ENCODE results near the gene BCR. TPM values are rescaled to one million over a fixed set of nuclear protein-coding genes. Genes with fewer than 3 reads are reported as not detected.
"Not testable (repeated sequence)": the region's sequence is repeated elsewhere in the genome, so short reads cannot be mapped to it uniquely, and the experiment has no call there.

The BCR gene
- total and polyA plus RNA-seq, 7 donors, result 2.7 to 7.7 (median 6.5) TPM

- no peaks in the 10 kb centered on the region for H3K36me3 ChIP-seq (ENCODE audit: insufficient read depth in 1 of 2, low read depth in 1 of 2)
- no peaks in the 10 kb centered on the region for H3K9me3 ChIP-seq
- 53 to 65% (median 61%) methylated on average over 3 of the region's 3 CpGs for WGBS, 3 donors
- no peak for ATAC-seq
- H3K27me3 ChIP-seq (ENCODE audit: insufficient read depth in 3 of 3, low read length in 2 of 3), result peaks cover 0 to 16% (median 4%) of the 10 kb centered on the region in 3 donors
- no peak for DNase-seq
- H3K4me3 ChIP-seq, result no peak overlapping the region
- no peaks in the 10 kb centered on the region for H3K4me1 ChIP-seq
- intact Hi-C loops (cut with DNase I), result no loop called here
- no peak overlapping the region for H3K27ac ChIP-seq
- TF ChIP-seq CTCF (IDR thresholded peaks at IDR 0.05), result no peak
These were observed 183.4 kb downstream of the BCR start for GRCh38 chr22:23363683-23364082.

- no peak for TF ChIP-seq CTCF (IDR thresholded peaks at IDR 0.05)
- intact Hi-C loops (cut with DNase I), result no loop called here
- WGBS, 3 donors, result 49 to 71% (median 49%) methylated on average over 3 of the region's 3 CpGs
- no peak for DNase-seq
- H3K4me3 ChIP-seq, result no peak overlapping the region
- ATAC-seq, result no peak
- H3K36me3 ChIP-seq (ENCODE audit: insufficient read depth in 1 of 2, low read depth in 1 of 2), result no peaks in the 10 kb centered on the region
- H3K4me1 ChIP-seq, result no peaks in the 10 kb centered on the region
- H3K27ac ChIP-seq, result no peak overlapping the region
- peaks cover 0 to 23% (median 4%) of the 10 kb centered on the region in 3 donors for H3K27me3 ChIP-seq (ENCODE audit: insufficient read depth in 3 of 3, low read length in 2 of 3)
- H3K9me3 ChIP-seq, result no peaks in the 10 kb centered on the region
These were observed 184.1 kb downstream of the BCR start for GRCh38 chr22:23364389-23364788.

GRCh38 chr22:23365524-23365923 is 185.2 kb downstream of the BCR start:
- no peak for TF ChIP-seq CTCF (IDR thresholded peaks at IDR 0.05)
- Histone ChIP-seq H3K36me3 (ENCODE audit: insufficient read depth in 1 of 2, low read depth in 1 of 2) (no peaks in the 10 kb centered on the region), H3K27ac (no peak overlapping the region), H3K4me3 (no peak overlapping the region), H3K4me1 (no peaks in the 10 kb centered on the region), H3K9me3 (no peaks in the 10 kb centered on the region), H3K27me3 (ENCODE audit: insufficient read depth in 3 of 3, low read length in 2 of 3) (peaks cover 0 to 30% (median 4%) of the 10 kb centered on the region in 3 donors)
- ATAC-seq (no peak), DNase-seq (no peak)
- WGBS, 3 donors, result 70 to 86% (median 80%) methylated on average over 6 of the region's 6 CpGs
- intact Hi-C loops (cut with DNase I), result no loop called here

GRCh38 chr22:23365961-23366360 is 185.7 kb downstream of the BCR start:
- ATAC-seq, result no peak
- intact Hi-C loops (cut with DNase I), result no loop called here
- WGBS, 3 donors, result 69 to 79% (median 72%) methylated on average over 4 of the region's 4 CpGs

GRCh38 chr22:23367196-23367595 is 186.9 kb downstream of the BCR start:
- 36 to 44% (median 41%) methylated on average over 3 of the region's 3 CpGs for WGBS, 3 donors
- H3K4me3 ChIP-seq; intact Hi-C loops (cut with DNase I); H3K4me1 ChIP-seq; H3K27ac ChIP-seq; DNase-seq; ATAC-seq; H3K9me3 ChIP-seq; H3K36me3 ChIP-seq (ENCODE audit: insufficient read depth in 1 of 2, low read depth in 1 of 2): not testable (repeated sequence)
- peaks cover 0 to 44% (median 4%) of the 10 kb centered on the region in 3 donors for H3K27me3 ChIP-seq (ENCODE audit: insufficient read depth in 3 of 3, low read length in 2 of 3)

More at GRCh38 chr22:23365961-23366360, 185.7 kb downstream of the BCR start:
- H3K36me3 ChIP-seq (ENCODE audit: insufficient read depth in 1 of 2, low read depth in 1 of 2), result no peaks in the 10 kb centered on the region
- H3K4me1 ChIP-seq, result no peaks in the 10 kb centered on the region
- H3K27me3 ChIP-seq (ENCODE audit: insufficient read depth in 3 of 3, low read length in 2 of 3), result peaks cover 0 to 33% (median 4%) of the 10 kb centered on the region in 3 donors
- TF ChIP-seq CTCF (IDR thresholded peaks at IDR 0.05), result no peak
- H3K4me3 ChIP-seq, result no peak overlapping the region
- no peak overlapping the region for H3K27ac ChIP-seq
- DNase-seq, result no peak
- H3K9me3 ChIP-seq, result no peaks in the 10 kb centered on the region

Other genes with a start within 250 kb of the BCR start
- 1 to 10 TPM; 1.5 to 3.9 (median 1.9) TPM for gene GNAZ, start 110.0 kb upstream of the BCR start, total RNA-seq
- gene GNAZ, start 110.0 kb upstream of the BCR start, polyA plus RNA-seq, result 1 to 10 TPM in 2 of 3 donors, under 1 TPM in 1; 0.99 to 2.2 (median 1.6) TPM
- gene RSPH14, start 38.5 kb upstream of the BCR start, total RNA-seq, result not detected
- not detected for gene RSPH14, start 38.5 kb upstream of the BCR start, polyA plus RNA-seq
- gene RAB36, start 35.0 kb upstream of the BCR start, total RNA-seq, result under 1 TPM; 0.22 to 0.56 (median 0.25) TPM
- under 1 TPM in 2 of 3 donors, not detected in 1; 0.05 to 0.08 TPM for gene RAB36, start 35.0 kb upstream of the BCR start, polyA plus RNA-seq